GM06990 (cell line): ENCODE measurements around the gene HEPHL1.

Experiments used
- DNase-seq: peaks from one replicate; pipeline ENCODE4 v3.0.0-alpha.2; 2011; ENCODE audit not compliant: insufficient read length; ENCODE audit errors: extremely low read depth
- H3K27me3 ChIP-seq: replicated peaks from 2 replicates; pipeline ENCODE4 v1.6.0; 2011; ENCODE audit warnings: low read length; ENCODE audit not compliant: control insufficient read depth, insufficient read depth
- H3K36me3 ChIP-seq: 2 replicates; pipeline ENCODE4 v1.5.1; 2011; ENCODE audit warnings: low read length; ENCODE audit not compliant: control insufficient read depth, insufficient read depth
- H3K4me3 ChIP-seq: replicated peaks from 2 replicates; pipeline ENCODE4 v1.5.1; 2011; ENCODE audit warnings: low read depth, mild to moderate bottlenecking, control low read depth, low read length
- CTCF ChIP-seq: IDR thresholded peaks from 2 replicates; pipeline ENCODE4 v1.5.1; 2011; ENCODE audit warnings: low read length, control low read depth, mild to moderate bottlenecking, inconsistent platforms; ENCODE audit not compliant: insufficient read depth, poor library complexity, severe bottlenecking

HEPHL1 gene

GRCh38 chr11:94068764-94069163 lies 47.6 kb downstream of the HEPHL1 start:
- DNase-seq = no peak
- Histone ChIP-seq H3K36me3 (no peaks in the 10 kb centered on the region), H3K4me3 (no peak overlapping the region), H3K27me3 (no peaks in the 10 kb centered on the region)
- no peak for TF ChIP-seq CTCF

GRCh38 chr11:94077552-94078293 lies 56.6 kb downstream of the HEPHL1 start:
- Histone ChIP-seq H3K27me3 (no peaks in the 10 kb centered on the region), H3K36me3 (no peaks in the 10 kb centered on the region), H3K4me3 (no peak overlapping the region)
- TF ChIP-seq CTCF = no peak
- DNase-seq = no peak

- no peak for DNase-seq
- H3K27me3 ChIP-seq = no peaks in the 10 kb centered on the region
- no peaks in the 10 kb centered on the region for H3K36me3 ChIP-seq
- TF ChIP-seq CTCF = no peak
- no peak overlapping the region for H3K4me3 ChIP-seq
Measured at GRCh38 chr11:94084164-94084563, 63.0 kb downstream of the HEPHL1 start.

GRCh38 chr11:94088906-94089305 lies 67.8 kb downstream of the HEPHL1 start:
- DNase-seq = no peak
- H3K4me3 ChIP-seq = no peak overlapping the region
- no peaks in the 10 kb centered on the region for H3K36me3 ChIP-seq
- TF ChIP-seq CTCF = no peak
- H3K27me3 ChIP-seq = no peaks in the 10 kb centered on the region

- Histone ChIP-seq H3K27me3 (no peaks in the 10 kb centered on the region), H3K36me3 (no peaks in the 10 kb centered on the region), H3K4me3 (no peak overlapping the region)
- DNase-seq = no peak
- no peak for TF ChIP-seq CTCF
Measured at GRCh38 chr11:94089341-94089740, 68.2 kb downstream of the HEPHL1 start.

- no peak for TF ChIP-seq CTCF
- no peaks in the 10 kb centered on the region for H3K36me3 ChIP-seq
- H3K27me3 ChIP-seq = no peaks in the 10 kb centered on the region
- no peak overlapping the region for H3K4me3 ChIP-seq
- DNase-seq = no peak
Measured at GRCh38 chr11:94090401-94090800, 69.2 kb downstream of the HEPHL1 start.
